Astrocyte (in vitro differentiated cells and primary cell): ENCODE results near the gene SLC22A6.

Experiments used
- EZH2 ChIP-seq: IDR thresholded peaks from 2 replicates; pipeline ENCODE4 v1.6.1; 2012; ENCODE audit warnings: mild to moderate bottlenecking, low read length, inconsistent platforms; ENCODE audit not compliant: insufficient read depth
- TF ChIP-seq, protein P1 (sequence below): IDR thresholded peaks from 2 replicates; pipeline ENCODE4 v1.5.1; 2011; ENCODE audit warnings: low read depth, mild to moderate bottlenecking, inconsistent platforms, low read length, moderate library complexity; ENCODE audit not compliant: insufficient read depth

DNA sequence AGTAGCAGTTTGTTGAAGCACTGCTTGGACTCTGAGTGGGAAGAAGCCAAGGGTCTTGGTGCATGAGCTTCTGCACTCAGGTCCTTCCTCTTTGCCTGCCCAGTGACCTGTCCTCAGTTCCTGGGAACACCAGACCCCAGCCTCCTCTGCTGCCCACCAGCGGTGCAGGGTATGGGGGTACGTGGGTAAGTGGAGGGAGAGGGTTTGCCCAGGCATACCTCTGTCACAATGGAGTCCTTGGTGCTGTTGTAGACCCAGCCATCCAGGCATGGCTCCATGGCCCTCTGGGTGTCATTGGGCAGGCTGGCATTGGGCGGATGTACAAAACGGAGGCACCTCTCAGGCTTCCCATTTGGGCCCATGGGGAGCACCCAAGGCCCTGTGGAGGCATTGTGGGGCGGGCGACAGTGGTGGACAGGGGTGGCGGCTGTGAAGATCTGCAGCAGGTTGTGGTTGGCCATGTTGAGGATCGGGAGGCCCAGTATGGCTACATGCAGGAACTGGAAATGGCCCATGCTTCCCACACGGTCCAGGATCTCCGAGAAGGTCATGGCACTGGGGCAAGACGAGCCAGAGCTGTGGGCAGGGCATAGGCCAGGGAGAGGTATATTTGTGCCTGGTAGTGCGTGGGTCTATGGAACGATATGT lies 29.8 kb upstream of the SLC22A6 start:
- TF ChIP-seq, protein P1, sequence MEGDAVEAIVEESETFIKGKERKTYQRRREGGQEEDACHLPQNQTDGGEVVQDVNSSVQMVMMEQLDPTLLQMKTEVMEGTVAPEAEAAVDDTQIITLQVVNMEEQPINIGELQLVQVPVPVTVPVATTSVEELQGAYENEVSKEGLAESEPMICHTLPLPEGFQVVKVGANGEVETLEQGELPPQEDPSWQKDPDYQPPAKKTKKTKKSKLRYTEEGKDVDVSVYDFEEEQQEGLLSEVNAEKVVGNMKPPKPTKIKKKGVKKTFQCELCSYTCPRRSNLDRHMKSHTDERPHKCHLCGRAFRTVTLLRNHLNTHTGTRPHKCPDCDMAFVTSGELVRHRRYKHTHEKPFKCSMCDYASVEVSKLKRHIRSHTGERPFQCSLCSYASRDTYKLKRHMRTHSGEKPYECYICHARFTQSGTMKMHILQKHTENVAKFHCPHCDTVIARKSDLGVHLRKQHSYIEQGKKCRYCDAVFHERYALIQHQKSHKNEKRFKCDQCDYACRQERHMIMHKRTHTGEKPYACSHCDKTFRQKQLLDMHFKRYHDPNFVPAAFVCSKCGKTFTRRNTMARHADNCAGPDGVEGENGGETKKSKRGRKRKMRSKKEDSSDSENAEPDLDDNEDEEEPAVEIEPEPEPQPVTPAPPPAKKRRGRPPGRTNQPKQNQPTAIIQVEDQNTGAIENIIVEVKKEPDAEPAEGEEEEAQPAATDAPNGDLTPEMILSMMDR = no peak
- no peak for TF ChIP-seq EZH2
